G401.6 (cell line): ENCODE measurements around the gene WNK2.

Experiments
- FAIRE-seq: peaks from 2 replicates; lab custom pipeline; 2012; peaks lifted over from hg19 to GRCh38; lab: Jason Lieb, UNC

Gene WNK2

DNA sequence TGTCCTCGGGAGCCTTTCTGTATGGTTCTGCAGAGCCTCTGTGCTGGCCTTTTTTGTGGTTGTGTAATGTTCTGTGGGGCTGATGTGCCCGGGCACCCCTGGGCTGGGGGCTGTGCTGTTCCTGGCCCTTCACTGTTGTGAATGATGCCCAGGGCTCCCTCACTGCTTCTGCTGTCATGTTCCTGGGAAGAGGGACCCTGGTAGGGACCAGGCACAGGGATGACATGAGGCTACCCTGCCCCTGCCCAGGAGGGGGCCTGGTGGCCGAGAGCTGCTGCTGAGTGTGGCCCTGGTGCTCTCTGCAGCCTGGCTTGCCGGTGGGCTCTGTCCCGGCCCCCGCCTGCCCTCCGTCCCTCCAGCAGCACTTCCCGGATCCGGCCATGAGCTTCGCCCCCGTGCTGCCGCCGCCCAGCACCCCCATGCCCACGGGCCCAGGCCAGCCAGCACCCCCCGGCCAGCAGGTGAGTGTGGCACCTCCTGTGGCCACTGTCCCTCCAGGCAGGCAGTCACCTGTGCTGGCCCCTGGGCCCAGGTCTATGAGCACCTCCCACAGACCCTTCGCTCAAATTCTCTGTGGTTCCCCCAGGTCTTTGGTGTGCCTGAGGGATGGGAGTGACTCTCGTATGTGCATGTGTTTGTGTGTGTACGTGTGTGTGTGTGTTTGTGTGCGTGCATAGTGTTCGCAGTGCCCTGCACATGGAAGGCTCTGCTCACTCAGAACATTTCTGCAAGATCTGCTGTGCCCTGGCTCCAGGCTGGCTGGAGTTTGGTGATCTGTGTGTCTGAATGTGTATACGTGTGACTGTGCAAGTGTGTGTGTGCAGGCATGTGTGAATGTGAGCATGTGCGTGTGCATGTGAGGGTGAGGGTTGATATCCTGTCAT is 72.3 kb downstream of the WNK2 start:
- FAIRE-seq, result no peak

DNA sequence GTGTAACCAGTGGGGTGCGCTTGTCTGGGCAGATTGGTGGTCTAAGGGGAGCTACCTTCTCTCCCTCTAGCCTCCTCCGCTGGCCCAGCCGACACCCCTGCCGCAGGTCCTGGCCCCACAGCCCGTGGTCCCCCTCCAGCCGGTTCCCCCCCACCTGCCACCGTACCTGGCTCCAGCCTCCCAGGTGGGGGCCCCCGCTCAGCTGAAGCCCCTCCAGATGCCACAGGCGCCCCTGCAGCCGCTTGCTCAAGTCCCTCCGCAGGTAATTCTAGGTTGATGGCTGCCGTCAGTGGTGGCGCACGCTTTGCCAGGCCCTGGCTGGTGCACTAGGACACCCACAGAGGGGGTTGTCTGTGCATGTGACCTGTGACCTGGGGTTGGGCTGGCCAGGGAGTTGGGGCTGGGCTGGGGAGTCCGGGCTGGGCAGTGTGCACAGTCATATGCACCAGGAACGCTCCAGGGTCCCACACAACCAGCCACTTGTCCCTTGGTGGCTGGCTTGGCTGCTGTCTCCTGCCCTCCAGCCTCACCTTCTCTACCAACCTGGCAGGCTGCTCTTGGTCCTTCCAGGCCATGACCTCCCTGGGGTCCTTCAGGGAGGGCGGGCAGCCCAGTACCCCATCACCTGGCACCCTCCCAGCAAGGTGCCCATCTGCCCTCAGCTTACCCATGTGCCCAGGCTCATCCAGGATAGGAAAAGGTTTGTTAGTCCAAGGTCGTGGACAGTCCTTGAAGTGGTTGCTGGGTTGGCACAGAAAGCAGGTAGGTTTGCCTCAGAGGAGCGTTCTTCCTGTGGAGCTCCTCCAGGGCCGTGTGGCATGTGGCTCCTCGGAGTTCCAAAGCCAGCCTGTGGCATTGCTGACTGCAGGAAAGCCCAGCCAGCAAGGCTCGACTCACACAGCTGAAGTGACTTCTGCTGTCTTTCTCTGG is 73.2 kb downstream of the WNK2 start:
- FAIRE-seq, result no peak

DNA sequence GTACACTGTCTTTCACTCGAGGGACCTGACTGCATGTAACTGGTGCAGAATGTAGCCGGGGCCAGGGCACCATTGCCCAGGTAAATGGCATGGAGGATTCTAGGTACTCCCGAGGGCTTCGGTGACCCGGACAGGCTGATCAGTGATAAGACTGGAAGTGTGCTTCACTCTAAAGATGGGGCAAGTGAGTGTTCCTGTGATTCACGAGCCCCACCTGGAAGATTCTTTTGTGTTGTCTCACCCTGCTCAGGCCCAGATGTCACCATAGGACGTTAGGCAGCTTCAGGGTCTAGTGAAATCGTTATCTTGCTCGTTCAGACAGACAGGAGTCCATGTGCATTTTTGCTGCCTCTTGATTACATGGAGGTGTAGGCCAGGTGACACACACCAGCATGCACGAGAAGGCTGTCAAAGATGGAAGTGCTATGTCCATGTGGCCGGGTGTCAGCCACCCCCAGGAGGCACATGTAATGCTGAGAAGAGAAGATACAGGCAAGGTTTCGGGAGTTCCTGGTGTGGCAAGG is 73.9 kb downstream of the WNK2 start:
- FAIRE-seq, result no peak

- FAIRE-seq, result no peak
Measured at GRCh38 chr9:93258419-93258817, 74.5 kb downstream of the WNK2 start.

DNA sequence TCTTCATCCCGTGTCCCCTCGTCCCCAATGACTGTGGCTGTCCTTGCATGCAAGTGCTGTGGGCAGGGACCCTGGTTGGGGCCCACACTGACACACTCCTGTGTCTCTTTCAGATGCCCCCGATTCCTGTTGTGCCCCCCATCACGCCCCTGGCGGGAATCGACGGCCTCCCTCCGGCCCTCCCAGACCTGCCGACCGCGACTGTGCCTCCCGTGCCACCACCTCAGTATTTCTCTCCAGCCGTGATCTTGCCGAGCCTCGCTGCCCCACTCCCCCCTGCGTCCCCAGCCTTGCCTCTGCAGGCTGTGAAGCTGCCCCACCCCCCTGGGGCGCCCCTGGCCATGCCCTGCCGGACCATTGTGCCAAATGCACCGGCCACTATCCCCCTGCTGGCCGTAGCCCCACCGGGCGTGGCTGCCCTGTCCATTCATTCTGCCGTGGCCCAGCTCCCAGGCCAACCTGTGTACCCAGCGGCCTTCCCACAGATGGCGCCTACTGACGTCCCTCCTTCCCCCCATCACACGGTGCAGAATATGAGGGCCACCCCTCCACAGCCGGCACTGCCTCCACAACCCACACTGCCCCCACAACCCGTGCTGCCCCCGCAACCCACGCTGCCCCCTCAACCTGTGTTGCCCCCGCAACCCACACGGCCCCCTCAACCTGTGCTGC is 75.0 kb downstream of the WNK2 start:
- FAIRE-seq, result no peak

DNA sequence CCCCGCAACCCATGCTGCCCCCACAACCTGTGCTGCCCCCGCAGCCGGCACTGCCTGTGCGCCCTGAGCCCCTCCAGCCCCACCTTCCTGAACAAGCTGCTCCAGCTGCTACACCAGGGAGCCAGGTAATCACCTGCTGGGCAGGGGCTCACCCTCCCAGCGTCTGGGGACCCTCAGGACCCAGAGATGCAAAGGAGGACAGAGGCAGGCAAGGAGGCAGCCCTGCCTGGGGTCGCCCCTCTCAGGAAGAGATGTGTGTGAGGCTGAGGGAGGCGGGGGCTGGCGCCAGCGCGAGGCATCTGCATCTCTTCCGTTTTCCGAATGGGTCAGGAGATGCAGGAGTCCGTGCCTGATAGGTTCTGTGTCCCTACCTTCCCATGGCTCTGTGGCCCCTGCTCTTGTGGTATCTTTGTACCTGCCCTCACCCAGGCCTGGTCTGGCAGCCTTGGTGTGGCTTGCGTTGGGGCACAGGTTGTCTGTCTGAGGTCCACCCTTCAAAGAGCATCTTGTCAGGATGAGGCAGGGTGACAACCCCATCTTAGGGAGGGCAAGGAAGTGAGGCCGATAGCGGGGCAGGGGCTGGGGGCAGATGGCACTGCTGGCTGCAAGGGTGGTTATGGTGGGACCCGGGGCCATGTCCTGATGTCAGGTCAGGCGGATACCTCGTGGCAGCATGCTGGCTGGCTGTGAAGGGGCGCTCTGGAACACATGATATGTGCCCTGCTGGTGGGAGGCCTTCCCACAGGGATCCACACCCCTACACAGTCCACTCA is 75.7 kb downstream of the WNK2 start:
- FAIRE-seq, result no peak

- no peak for FAIRE-seq
Measured at GRCh38 chr9:93260263-93261066, 76.5 kb downstream of the WNK2 start.

DNA sequence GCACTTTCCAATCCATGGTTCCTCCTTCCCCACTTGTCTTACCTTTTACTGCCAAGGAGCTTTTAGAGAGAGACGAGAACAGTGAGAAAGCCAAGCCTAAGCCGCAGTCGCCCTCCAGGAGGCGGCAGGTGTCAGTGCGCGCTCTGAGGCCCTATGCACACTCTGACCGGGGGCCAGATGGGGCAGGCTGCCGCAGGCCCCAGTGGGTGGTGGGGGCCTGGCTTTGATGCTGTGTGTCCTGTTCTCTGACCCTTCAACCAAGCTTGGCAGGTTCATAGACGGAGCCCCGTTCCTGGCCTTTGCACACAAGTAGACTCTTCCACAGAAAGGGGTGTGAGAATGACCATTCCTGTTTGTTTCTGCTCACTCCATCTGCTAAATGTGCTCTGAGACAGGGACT is 77.3 kb downstream of the WNK2 start:
- no peak for FAIRE-seq

- no peak for FAIRE-seq
Measured at GRCh38 chr9:93261735-93262523, 78.0 kb downstream of the WNK2 start.

DNA sequence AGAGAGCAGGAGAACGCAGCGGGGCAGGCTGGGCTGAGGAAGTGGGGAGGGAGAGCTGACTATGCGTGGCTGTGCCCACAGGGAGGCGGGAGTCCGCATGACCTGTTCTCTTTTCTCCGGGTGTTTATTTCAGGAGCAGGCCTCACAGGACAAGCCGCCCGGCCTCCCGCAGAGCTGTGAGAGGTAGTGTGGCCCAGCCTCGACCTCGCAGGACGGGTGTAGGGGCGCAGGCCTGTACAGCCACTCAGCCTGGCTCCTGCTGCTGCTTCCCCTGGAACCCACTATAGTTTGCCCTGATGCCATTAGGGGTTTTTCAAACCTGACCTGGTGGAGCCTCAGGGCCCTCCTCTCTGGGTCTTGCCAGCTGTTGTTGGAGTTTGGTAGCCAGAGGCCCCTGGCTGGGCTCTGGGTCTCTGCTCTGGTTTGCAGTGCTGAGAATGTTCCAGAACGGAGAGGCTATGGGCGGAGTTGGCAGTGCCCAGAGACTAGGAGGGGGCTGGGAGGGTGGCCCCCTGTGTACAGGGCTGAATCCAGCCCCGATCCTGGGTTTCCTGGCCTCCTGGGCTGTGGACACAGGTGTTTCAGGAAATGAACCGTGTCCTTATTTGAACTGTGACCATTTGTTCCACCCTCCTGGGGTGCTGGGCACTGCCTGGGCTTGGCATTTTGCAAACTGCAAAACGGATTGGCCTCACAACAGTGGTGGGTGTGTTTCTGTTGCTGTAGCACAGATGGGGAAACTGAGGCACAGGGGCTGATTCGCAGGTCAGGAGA is 78.8 kb downstream of the WNK2 start:
- FAIRE-seq, result no peak

- no peak for FAIRE-seq
Measured at GRCh38 chr9:93263334-93264229, 79.6 kb downstream of the WNK2 start.

DNA sequence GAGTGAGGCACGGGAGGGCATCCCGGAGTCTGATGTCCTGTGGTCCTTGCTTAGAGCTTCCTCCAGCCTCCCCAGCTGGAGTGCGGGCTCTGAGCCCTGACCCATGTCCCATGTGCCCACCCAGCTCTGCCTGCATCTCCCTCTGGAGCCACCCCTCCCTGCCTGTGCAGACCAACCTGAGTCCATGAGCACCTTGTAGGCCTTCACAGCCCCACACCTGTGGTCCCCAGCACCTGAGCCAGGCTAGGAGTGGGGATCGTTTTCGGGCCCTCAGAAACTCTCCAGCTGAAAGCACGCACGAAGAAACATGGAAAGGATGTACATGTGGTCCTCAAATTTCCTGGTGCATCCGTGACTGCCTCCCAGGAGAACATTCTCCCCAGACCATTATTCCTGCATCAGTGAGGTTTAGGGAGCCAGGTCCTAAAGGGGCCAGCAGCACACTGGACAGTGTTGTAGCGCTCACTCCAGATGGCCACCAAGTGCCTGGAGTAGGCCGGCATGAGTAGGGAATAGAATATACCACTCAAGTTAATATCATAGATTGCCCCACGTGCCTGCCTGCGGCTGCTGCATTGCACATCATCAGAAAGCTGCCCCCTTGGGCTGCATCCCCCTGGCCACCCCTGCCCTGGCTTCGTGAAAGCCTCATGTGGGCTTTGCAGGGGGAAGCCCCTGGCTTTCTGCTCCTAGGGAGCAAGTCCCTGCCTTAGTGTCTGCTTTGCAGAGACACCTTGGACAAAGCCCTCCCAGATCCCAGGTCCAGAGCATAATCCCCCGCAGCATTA is 80.6 kb downstream of the WNK2 start:
- FAIRE-seq, result no peak

DNA sequence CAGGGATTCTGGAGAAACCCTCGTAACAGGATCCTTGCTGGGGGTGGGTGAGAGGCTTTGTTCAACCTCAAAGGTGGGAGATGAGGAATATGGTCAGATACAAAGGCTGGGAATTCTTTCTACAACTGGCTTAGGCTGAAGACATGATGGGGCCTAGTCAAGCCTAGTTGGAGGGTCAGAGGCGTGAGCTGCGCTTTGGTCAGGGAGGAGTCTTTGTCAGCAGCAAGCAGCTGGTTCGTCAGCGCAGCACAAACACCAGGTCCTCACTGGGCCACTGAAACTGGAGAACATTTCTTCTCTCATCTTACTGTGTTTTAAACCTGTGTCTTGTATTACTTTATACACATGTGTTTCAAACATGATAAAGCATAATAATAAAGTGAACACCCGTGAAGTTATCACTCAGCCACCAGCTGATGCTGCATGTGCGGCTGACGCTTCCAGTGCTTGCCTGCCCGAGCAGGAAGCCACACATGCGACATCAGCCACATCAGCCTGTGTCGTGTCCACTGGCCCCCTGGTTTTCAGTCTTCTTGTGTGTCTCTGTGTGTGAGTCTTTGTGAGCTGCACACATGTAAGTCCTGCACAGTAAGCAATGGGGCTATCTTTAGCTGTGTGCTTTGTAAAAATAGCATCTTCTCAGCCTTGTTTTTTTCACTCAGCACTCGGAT is 81.5 kb downstream of the WNK2 start:
- no peak for FAIRE-seq

DNA sequence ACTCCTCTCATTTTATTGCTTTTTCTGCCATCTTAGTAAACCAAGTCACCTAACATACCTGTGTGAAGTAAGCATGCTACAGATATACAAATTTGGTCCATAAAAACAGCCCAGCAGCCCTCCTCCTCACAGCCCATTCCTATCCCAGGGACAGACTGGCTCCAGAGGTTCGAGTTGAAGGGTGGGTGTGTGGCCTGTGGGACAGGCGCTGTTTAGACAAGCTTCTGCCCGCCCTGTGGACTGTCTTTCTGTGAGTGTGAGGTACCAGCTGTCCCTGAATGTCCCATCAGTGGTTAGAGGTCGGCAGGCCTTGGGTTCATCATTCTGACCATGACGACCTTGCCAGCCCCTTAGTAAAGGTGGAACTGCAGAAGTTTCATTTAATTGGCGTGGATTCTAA is 82.0 kb downstream of the WNK2 start:
- FAIRE-seq, result no peak

GRCh38 chr9:93266521-93267001 is 82.6 kb downstream of the WNK2 start:
- FAIRE-seq, result no peak

DNA sequence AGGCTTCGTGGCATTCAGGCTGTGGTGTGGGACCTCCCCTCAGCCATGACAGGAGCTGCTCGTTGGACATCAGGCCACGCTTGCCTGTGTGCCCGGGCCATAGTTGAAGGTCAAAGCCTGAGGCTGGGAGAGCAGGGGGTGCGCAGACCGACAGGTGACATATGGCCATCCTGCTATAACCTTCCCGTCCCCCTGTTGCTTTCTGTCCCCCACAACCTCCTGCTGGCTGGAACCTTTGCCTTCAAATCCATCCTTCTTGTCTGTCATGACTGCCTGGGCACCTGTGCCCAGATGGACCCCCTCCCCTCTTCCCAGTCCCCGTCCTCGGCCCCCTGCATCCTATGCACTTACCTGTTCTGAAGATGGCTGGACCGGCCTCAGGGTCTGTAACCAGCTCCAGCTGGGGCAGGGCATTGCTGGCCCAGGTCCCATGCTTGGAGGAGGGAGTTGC is 83.2 kb downstream of the WNK2 start:
- no peak for FAIRE-seq
